Measurements from ENCODE around the gene GRB2.

Gene GRB2

GRCh38 chr17:75402026-75402425 is 3.5 kb downstream of the GRB2 start:
- TF ChIP-seq, protein P1, sequence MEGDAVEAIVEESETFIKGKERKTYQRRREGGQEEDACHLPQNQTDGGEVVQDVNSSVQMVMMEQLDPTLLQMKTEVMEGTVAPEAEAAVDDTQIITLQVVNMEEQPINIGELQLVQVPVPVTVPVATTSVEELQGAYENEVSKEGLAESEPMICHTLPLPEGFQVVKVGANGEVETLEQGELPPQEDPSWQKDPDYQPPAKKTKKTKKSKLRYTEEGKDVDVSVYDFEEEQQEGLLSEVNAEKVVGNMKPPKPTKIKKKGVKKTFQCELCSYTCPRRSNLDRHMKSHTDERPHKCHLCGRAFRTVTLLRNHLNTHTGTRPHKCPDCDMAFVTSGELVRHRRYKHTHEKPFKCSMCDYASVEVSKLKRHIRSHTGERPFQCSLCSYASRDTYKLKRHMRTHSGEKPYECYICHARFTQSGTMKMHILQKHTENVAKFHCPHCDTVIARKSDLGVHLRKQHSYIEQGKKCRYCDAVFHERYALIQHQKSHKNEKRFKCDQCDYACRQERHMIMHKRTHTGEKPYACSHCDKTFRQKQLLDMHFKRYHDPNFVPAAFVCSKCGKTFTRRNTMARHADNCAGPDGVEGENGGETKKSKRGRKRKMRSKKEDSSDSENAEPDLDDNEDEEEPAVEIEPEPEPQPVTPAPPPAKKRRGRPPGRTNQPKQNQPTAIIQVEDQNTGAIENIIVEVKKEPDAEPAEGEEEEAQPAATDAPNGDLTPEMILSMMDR (IDR thresholded peaks at IDR 0.05; ENCODE audit: low read depth, low read length): no peak

GRCh38 chr17:75400326-75400939 is 5.0 kb downstream of the GRB2 start:
- DNase-seq (ENCODE audit: extremely low read depth, low read depth): no peak
- TF ChIP-seq, protein P1 (IDR thresholded peaks at IDR 0.05; ENCODE audit: low read depth, low read length): no peak

More at GRCh38 chr17:75402026-75402425, 3.5 kb downstream of the GRB2 start:
- DNase-seq (ENCODE audit: extremely low read depth, low read depth): no peak

DNA sequence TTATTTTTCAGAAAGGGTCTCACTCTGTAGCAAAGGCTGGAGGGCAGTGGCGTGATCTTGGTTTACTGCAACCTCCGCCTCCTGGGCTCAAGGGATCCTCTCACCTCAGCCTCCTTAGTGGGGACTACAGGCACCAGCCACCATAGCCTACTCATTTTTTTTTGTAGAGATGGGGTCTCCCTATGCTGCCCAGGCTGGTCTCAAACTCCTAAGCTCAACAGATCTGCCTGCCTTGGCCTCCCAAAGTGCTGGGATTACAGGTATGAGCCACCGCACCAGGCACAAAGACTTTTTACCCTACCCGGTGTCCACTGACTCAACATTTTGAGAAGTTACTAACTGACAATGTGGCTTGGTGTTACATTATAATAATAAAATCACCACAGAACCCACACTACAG is 7.2 kb downstream of the GRB2 start:
- TF ChIP-seq, protein P1 (IDR thresholded peaks at IDR 0.05; ENCODE audit: low read depth, low read length): no peak
- no peak for DNase-seq (ENCODE audit: extremely low read depth, low read depth)

DNA sequence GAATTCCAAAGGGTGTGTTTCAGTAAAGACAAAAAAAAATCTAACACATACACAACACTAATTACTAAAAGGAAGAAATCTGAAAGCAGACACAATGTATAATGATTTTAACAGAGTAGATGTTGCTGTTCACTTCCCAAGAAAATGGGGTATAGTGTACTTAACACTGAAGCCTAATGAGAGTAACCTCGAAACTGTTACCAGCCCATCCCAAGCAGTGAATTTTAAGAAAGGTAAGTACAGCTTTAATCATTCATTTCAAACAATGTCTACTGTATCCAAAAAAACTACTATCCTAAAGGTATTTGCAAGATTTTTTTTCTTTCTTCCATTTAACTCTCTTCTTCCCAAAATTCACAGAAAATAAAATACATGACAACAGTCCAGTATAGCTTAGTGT is 8.3 kb downstream of the GRB2 start:
- TF ChIP-seq, protein P1 (IDR thresholded peaks at IDR 0.05; ENCODE audit: low read depth, low read length): no peak
- no peak for DNase-seq (ENCODE audit: extremely low read depth, low read depth)

GRCh38 chr17:75396796-75397195 is 8.7 kb downstream of the GRB2 start:
- no peak for DNase-seq (ENCODE audit: extremely low read depth, low read depth)
- TF ChIP-seq, protein P1 (IDR thresholded peaks at IDR 0.05; ENCODE audit: low read depth, low read length): no peak

GRCh38 chr17:75396025-75396424 is 9.5 kb downstream of the GRB2 start:
- TF ChIP-seq, protein P1 (IDR thresholded peaks at IDR 0.05; ENCODE audit: low read depth, low read length): no peak
- DNase-seq (ENCODE audit: extremely low read depth, low read depth): no peak

DNA sequence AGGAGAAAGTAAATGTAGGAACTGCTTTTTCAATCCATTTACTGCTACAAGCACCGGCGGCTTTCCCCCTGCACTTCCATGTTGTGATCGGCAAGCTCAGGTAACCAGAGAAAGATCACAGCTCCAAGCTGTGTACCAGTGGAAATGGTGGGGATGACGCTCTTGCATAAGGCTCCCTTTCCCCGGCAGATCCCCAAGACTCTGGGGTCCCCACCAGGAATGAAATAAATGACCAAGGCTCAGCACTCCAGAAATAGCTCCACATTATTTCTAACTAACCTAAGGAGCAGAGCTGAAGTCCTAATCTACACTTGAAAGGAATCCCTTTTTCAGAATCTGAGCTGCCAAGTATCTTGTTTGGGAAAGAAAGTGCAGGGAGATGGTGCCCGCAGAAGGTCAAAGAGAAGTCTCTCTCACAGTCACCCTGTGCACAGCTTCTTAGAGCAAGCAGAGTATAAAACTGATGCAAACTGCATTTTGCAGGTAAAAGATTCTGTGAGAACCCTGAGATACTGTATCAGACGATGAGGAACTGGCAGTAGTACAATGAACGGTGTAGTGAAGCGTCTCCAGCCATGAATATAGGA is 11.1 kb downstream of the GRB2 start:
- no peak for DNase-seq (ENCODE audit: extremely low read depth, low read depth)
- TF ChIP-seq, protein P1 (IDR thresholded peaks at IDR 0.05; ENCODE audit: low read depth, low read length): no peak

Measured in AG09319 (cell line).